K562 (cell line): Measurements from ENCODE around the gene AIMP2. TPM values are rescaled to one million over a fixed set of nuclear protein-coding genes. Genes with fewer than 3 reads are reported as not detected.
A peak's percentile ranks its signal among the peaks of the same experiment; 100 is the strongest.

ENCODE experiments used
- ARID1B ChIP-seq: fragments of 450-650 bp; IDR thresholded peaks from 2 replicates; pipeline ENCODE4 v1.6.1; 2016; ENCODE audit warnings: antibody characterized with exemption, mild to moderate bottlenecking, inconsistent platforms
- BCL6 ChIP-seq: fragments of 250-450 bp; sonication (Bioruptor Pico); IDR thresholded peaks from 2 replicates; pipeline ENCODE4 v1.4.0; 2020
- CBFA2T2 ChIP-seq: fragments of 450-650 bp; conservative IDR thresholded peaks from 2 replicates; pipeline ENCODE4 v1.6.1; 2017; ENCODE audit warnings: mild to moderate bottlenecking
- EP400 ChIP-seq: fragments of 450-650 bp; IDR thresholded peaks from 2 replicates; pipeline ENCODE4 v1.6.1; 2017; ENCODE audit warnings: antibody characterized with exemption, mild to moderate bottlenecking, moderate library complexity
- HNRNPUL1 ChIP-seq: fragments of 200-400 bp; formaldehyde crosslinking; IDR thresholded peaks from 2 replicates; pipeline ENCODE4 v1.6.1; 2017; ENCODE audit warnings: low read length
- KAT7 ChIP-seq: sonication (generic); formaldehyde crosslinking; IDR thresholded peaks from 2 replicates; pipeline ENCODE4 v1.8.0; 2022; ENCODE audit warnings: missing genetic modification reagents, mild to moderate bottlenecking, borderline replicate concordance
- MEIS2 ChIP-seq: fragments of 450-650 bp; IDR thresholded peaks from 2 replicates; pipeline ENCODE4 v1.6.1; 2014; ENCODE audit warnings: mild to moderate bottlenecking; ENCODE audit not compliant: partially characterized antibody
- NBN ChIP-seq: fragments of 450-650 bp; IDR thresholded peaks from 2 replicates; pipeline ENCODE4 v1.6.1; 2016; ENCODE audit warnings: low read depth, mild to moderate bottlenecking
- SIN3B ChIP-seq: fragments of 450-650 bp; IDR thresholded peaks from 2 replicates; pipeline ENCODE4 v1.6.1; 2017; ENCODE audit warnings: low read depth, mild to moderate bottlenecking, moderate library complexity
- SMAD4 ChIP-seq: fragments of 250-450 bp; sonication (Bioruptor Pico); conservative IDR thresholded peaks from 2 replicates; pipeline ENCODE4 v1.8.0; 2021; ENCODE audit warnings: inconsistent platforms, mild to moderate bottlenecking, moderate library complexity
- SMARCA4 ChIP-seq: fragments of 450-650 bp; IDR thresholded peaks from 2 replicates; pipeline ENCODE4 v1.6.1; 2016
- SOX6 ChIP-seq: fragments of 450-650 bp; IDR thresholded peaks from 2 replicates; pipeline ENCODE4 v1.6.1; 2014; ENCODE audit warnings: mild to moderate bottlenecking
- TRIM24 ChIP-seq, 2 experiments: fragments of 450-650 bp; IDR thresholded peaks; 2 replicates each; pipeline ENCODE4 v1.6.1; 2016
- polyA plus RNA-seq, 8 experiments: library from polyadenylated mRNA; depleted of rRNA in 4 of 8; stranded (reverse) in 5 of 8; unstranded in 3 of 8; fragments of >200 nt; fragmentation: Nextera tagmentation in 2 of 8; fragmentation: Illumina TruSeq in 1 of 8; extraction: Ambion mirVana in 2 of 8; extraction: Trizol in 1 of 8; gene quantifications; 2 replicates each; pipeline versions ENCODE4 v1.2.1 to v1.2.3, GENCODE V29; 2011 to 2014; ENCODE audit warnings: inconsistent platforms in 1 of 8, missing spikeins in 1 of 8
- total RNA-seq, 7 experiments: library from RNA; depleted of rRNA in 6 of 7; stranded (reverse); fragments of >200 nt in 6 of 7; fragmentation: Illumina TruSeq in 2 of 7; extraction: Trizol in 2 of 7; gene quantifications; 2 replicates each; pipeline versions ENCODE4 v1.2.1 to v1.2.3, GENCODE V29; 2011 to 2021; ENCODE audit warnings: low replicate concordance in 1 of 7
- TF ChIP-seq, protein P1 (sequence below): fragments of 250-450 bp; sonication (Bioruptor Pico); IDR thresholded peaks from 2 replicates; pipeline ENCODE4 v1.8.0; 2021; ENCODE audit warnings: moderate library complexity, mild to moderate bottlenecking, inconsistent platforms
- TF ChIP-seq, protein P2 (sequence below), 2 experiments: fragments of 450-650 bp; IDR thresholded peaks; 2 replicates each; pipeline ENCODE4 v1.6.1; 2016; ENCODE audit warnings: mild to moderate bottlenecking in 2 of 2, borderline replicate concordance in 1 of 2, low read depth in 1 of 2, moderate library complexity in 1 of 2
- TF ChIP-seq, protein P3 (sequence below): IDR thresholded peaks from 2 replicates; pipeline ENCODE4 v1.6.1; 2014; ENCODE audit warnings: antibody characterized with exemption
- TF ChIP-seq, protein P4 (sequence below), 3 experiments: fragments of 200-800 bp in 1 of 3; sonication (Bioruptor generic) in 1 of 3; sonication (generic) in 1 of 3; formaldehyde crosslinking in 1 of 3; IDR thresholded peaks; 2 replicates each; pipeline versions ENCODE4 v1.6.1 to v1.8.0; 2016 to 2022; ENCODE audit warnings: mild to moderate bottlenecking in 2 of 3, missing compliant biosample characterization in 2 of 3, missing genetic modification characterization in 2 of 3, missing genetic modification reagents in 1 of 3

Gene AIMP2
- total and polyA plus RNA-seq, 9 of the 15 experiments (the other 6 are each of a cell fraction or from before 2014, with no cell fraction given) = 47.5 to 84.9 (median 63.5) TPM

DNA sequence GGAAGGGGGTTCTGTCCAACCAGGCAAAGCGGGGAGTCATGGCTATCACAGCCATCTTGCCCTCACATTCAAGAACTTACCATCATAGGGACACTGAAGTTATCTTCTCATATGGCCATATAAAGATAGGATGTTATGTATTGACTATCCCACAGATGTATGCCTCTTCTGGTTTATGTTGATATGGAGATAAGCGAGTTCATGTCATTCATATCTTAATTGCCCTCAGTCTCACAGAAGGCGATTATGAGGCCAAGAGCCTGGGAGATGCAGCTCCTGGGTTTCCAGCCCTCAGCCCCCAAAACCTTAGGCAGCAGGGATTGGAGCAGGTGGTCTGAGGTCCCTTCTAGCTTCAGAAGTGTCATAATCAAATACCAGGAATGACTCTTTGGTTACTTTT lies 13.6 kb downstream of the AIMP2 start (continued):
- TF ChIP-seq, protein P1, sequence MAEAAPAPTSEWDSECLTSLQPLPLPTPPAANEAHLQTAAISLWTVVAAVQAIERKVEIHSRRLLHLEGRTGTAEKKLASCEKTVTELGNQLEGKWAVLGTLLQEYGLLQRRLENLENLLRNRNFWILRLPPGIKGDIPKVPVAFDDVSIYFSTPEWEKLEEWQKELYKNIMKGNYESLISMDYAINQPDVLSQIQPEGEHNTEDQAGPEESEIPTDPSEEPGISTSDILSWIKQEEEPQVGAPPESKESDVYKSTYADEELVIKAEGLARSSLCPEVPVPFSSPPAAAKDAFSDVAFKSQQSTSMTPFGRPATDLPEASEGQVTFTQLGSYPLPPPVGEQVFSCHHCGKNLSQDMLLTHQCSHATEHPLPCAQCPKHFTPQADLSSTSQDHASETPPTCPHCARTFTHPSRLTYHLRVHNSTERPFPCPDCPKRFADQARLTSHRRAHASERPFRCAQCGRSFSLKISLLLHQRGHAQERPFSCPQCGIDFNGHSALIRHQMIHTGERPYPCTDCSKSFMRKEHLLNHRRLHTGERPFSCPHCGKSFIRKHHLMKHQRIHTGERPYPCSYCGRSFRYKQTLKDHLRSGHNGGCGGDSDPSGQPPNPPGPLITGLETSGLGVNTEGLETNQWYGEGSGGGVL (CRISPR knock-in tag) = no peak
- TF ChIP-seq BCL6 (CRISPR knock-in tag) (no peak), SOX6 (peak; percentile 16; the same call in 1 of the 2 replicates), TRIM24 (IDR thresholded peaks at IDR 0.05) (peak in 1 of 2 experiments; percentile 43; a peak in 1 of 4 replicates), CBFA2T2 (peak; percentile 86), SMAD4 (CRISPR knock-in tag) (0 out of 2 replicates have a peak, but pooled peaks have one; percentile 11), SIN3B (no peak), HNRNPUL1 (no peak), SMARCA4 (peak; percentile 33; the same call in 1 of the 2 replicates), EP400 (no peak), ARID1B (peak; percentile 82), NBN (no peak), MEIS2 (peak; percentile 15), KAT7 (CRISPR knock-in tag) (peak; percentile 21; the same call in 1 of the 2 replicates)
- TF ChIP-seq, protein P2, sequence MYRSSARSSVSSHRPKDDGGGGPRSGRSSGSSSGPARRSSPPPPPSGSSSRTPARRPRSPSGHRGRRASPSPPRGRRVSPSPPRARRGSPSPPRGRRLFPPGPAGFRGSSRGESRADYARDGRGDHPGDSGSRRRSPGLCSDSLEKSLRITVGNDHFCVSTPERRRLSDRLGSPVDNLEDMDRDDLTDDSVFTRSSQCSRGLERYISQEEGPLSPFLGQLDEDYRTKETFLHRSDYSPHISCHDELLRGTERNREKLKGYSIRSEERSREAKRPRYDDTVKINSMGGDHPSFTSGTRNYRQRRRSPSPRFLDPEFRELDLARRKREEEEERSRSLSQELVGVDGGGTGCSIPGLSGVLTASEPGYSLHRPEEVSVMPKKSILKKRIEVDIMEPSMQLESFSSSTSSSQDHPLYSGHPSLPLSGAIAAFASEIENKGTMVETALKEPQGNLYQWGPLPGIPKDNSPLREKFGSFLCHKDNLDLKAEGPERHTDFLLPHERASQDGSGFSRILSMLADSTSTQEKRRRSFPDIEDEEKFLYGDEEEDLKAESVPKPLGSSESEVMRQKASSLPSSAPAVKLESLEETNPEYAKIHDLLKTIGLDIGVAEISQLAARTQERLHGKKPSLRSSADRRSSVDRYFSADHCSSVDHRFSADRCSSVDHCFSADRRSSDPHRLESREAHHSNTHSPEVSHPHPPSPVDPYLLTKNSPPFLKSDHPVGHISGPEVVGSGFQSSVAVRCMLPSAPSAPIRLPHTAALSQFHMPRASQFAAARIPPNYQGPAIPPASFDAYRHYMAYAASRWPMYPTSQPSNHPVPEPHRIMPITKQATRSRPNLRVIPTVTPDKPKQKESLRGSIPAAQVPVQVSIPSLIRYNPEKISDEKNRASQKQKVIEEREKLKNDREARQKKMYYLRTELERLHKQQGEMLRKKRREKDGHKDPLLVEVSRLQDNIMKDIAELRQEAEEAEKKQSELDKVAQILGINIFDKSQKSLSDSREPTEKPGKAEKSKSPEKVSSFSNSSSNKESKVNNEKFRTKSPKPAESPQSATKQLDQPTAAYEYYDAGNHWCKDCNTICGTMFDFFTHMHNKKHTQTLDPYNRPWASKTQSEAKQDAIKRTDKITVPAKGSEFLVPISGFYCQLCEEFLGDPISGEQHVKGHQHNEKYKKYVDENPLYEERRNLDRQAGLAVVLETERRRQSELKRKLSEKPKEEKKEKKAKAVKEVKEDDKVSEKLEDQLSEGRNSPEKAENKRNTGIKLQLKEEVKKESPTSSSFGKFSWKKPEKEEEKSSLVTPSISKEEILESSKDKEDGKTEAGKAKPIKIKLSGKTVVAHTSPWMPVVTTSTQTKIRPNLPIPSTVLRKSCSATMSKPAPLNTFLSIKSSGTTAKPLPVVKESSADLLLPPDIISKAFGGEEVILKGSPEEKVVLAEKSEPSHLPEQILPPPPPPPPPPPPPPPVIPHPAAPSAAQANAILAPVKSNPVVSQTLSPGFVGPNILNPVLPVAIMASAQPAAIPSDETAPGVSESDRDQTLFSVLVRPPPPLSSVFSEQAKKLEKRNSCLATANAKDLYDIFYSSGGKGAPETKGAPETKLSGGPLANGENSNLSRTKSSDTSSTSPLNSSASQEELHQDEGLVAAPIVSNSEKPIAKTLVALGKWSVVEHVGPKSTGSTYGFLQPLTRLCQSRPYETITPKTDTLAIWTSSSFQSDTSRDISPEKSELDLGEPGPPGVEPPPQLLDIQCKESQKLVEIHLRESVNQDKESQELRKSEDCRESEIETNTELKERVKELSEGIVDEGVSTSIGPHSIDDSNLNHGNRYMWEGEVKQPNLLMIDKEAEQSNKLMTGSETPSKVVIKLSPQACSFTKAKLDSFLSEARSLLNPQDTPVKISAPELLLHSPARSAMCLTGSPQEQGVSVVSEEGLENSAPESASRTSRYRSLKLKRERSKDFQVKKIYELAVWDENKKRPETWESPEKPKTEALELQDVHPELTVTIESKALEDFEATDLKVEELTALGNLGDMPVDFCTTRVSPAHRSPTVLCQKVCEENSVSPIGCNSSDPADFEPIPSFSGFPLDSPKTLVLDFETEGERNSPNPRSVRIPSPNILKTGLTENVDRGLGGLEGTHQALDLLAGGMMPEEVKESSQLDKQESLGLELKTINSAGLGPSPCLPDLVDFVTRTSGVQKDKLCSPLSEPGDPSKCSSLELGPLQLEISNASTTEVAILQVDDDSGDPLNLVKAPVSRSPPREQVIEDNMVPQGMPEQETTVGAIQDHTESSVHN (IDR thresholded peaks at IDR 0.05; ENCODE audit: borderline replicate concordance in 1 of 2, low read depth in 1 of 2) = no peak
- TF ChIP-seq, protein P3, sequence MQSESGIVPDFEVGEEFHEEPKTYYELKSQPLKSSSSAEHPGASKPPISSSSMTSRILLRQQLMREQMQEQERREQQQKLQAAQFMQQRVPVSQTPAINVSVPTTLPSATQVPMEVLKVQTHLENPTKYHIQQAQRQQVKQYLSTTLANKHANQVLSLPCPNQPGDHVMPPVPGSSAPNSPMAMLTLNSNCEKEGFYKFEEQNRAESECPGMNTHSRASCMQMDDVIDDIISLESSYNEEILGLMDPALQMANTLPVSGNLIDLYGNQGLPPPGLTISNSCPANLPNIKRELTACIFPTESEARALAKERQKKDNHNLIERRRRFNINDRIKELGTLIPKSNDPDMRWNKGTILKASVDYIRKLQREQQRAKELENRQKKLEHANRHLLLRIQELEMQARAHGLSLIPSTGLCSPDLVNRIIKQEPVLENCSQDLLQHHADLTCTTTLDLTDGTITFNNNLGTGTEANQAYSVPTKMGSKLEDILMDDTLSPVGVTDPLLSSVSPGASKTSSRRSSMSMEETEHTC = no peak
- TF ChIP-seq, protein P4, sequence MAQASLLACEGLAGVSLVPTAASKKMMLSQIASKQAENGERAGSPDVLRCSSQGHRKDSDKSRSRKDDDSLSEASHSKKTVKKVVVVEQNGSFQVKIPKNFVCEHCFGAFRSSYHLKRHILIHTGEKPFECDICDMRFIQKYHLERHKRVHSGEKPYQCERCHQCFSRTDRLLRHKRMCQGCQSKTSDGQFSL (CRISPR knock-in tag; IDR thresholded peaks at IDR 0.05) = no peak
- TF ChIP-seq, protein P4 (tag; IDR thresholded peaks at IDR 0.05) = no peak
